ENCODE measurements around the gene MX2.
"Not testable (repeated sequence)": the region's sequence is repeated elsewhere in the genome, so short reads cannot be mapped to it uniquely, and the experiment has no call there.

Gene MX2

GRCh38 chr21:41419921-41420862, 58.4 kb downstream of the MX2 start:
- DNase-seq = no peak

- DNase-seq = not testable (repeated sequence)
Measured at GRCh38 chr21:41420998-41421397, 59.2 kb downstream of the MX2 start.

GRCh38 chr21:41422546-41423304, 60.9 kb downstream of the MX2 start:
- no peak for DNase-seq

- not testable (repeated sequence) for DNase-seq
Measured at GRCh38 chr21:41423305-41423636, 61.4 kb downstream of the MX2 start.

GRCh38 chr21:41425588-41425953, 63.7 kb downstream of the MX2 start:
- no peak for DNase-seq

DNA sequence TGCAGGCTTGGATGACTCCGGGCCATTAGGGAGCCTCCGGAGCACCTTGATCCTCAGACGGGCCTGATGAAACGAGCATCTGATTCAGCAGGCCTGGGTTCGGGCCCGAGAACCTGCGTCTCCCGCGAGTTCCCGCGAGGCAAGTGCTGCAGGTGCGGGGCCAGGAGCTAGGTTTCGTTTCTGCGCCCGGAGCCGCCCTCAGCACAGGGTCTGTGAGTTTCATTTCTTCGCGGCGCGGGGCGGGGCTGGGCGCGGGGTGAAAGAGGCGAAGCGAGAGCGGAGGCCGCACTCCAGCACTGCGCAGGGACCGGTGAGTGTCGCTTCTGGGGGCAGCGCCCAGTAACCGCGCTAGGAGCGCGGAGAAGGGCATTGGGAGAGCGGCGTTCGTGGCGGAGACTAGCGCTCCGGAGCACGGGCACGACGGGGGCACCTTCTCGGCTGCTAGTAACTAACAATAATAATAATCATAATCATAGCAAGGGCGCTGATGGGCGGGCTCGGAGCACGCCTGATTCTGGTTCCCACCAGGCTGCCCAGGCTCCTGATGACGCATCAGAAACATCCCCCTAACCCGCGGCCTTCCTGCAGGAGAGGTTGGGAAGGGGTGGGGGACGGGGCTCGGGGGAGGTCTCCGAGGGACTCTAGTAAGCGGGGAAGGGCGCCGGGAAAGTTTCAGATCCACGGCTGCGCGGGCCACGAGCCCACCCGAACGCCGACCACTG, 64.3 kb downstream of the MX2 start, which contains the start of gene MX1:
TSS of gene MX1 (plus strand) at position 286 of the 722 bp plus-strand sequence. CDS start 5,832 bp downstream, outside the sequence.
- DNase-seq = no peak

- no peak for DNase-seq
Measured at GRCh38 chr21:41426676-41427404, 65.0 kb downstream of the MX2 start.

DNA sequence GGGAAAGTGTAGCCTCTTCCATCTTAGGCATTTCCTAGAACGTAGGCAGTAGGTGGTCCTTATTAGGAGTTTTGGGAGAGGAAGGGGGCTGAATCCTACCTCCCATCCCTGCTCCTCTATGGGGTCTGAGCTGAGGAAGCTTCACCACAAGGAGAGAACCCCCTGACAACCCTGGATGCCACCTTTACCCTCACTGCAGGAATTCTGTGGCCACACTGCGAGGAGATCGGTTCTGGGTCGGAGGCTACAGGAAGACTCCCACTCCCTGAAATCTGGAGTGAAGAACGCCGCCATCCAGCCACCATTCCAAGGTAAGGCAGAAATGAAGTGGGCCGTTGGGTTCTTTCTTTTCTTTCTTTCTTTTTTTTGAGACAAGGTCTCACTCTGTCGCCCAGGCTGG, 65.7 kb downstream of the MX2 start:
- DNase-seq = no peak

- DNase-seq = no peak
Measured at GRCh38 chr21:41428311-41428710, 66.5 kb downstream of the MX2 start.

DNA sequence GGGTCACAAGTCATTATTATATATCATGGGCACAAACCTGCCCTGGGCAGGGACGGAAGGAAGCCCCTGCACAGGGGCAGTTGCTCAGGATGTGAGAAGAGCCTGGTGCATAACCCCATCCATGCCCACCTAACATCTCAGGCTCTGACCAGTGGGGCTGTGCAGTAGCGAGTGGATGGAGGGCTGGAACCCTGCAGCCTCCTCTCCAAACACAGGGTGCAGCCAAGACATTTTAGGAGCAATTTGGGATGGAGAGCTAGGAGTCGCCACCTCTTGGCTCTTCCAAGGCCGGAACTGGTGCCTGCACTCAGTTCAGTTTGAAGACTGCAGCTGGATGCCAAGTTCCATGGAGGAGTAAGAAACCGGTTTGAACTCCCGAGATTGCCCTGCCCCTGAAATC, 67.0 kb downstream of the MX2 start:
- no peak for DNase-seq

DNA sequence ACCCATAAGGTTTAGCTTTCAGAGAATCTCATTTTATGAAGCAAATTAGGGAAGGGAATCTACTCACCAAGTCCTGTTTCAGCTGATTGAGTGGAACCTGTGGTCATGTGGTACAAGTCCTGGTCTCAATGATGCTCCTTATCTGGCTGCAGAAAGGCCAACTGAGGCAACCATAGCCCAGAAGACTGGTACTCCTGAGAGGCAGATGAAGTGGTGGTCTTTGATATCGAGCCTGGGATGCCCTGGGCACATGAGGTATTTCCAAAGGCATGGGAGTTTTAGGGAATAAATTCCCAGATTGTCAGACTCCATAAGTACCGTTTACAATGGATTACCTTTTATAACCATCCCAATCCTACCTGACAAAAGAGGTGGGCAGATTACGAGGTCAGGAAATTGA, 67.5 kb downstream of the MX2 start:
- DNase-seq = no peak

DNA sequence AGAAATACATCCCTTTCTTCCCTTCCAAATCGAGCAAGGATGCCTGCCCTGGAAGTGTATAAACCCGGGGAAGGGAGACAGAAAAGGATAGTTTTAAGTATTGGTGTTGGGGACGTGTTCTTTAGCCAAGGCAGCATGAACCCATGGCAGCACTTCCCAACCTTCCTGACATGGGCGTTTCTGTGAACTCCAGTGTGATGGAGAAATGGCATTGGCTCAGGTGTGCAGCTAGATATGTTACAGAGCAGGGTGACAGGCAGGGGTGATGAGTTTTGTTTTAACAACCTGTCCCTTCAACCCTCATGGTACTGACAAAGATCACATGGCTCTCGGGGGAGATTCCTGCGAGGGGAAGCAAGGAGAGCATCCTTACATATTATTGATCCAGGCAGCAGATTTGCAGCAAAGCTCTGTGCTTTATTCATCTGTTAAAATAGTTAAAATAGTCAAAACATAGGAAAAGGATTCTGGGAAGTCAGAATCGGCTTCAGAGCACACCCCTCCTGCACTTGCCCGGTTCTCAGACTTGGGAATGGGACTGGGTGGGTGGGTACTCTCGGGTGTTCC, 68.2 kb downstream of the MX2 start:
- no peak for DNase-seq

DNA sequence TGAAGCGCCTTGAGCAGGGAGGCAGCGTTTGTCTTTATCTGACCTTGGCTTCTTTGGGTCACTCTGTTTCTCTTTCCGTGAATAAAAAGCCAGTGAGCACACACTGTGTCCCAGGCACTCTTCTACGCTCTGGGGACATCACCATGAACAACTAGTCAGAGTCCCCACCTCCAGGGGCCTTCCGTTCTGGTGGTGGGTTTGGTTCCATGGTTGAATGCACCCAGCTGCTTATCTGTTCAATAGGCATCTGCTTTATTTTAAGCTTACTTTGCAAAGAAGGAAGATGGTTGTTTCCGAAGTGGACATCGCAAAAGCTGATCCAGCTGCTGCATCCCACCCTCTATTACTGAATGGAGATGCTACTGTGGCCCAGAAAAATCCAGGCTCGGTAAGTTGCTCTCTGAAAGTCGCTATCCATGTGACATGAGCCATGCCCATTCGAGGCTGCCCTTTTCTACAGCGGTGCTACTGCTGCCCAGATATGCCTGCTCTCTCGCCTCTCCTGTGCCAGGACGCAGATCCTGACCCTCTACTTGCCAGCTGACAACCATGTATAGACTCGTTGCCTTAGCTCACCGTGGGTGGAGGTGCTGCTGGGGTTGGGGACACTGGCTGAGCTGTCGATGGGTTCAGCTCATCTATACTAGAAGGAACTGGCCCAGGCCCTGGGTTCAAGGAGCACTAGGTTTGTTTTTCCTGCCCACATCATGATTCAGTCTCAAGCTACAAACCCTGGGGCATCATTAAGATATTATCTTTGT, 70.1 kb downstream of the MX2 start:
- no peak for DNase-seq

DNA sequence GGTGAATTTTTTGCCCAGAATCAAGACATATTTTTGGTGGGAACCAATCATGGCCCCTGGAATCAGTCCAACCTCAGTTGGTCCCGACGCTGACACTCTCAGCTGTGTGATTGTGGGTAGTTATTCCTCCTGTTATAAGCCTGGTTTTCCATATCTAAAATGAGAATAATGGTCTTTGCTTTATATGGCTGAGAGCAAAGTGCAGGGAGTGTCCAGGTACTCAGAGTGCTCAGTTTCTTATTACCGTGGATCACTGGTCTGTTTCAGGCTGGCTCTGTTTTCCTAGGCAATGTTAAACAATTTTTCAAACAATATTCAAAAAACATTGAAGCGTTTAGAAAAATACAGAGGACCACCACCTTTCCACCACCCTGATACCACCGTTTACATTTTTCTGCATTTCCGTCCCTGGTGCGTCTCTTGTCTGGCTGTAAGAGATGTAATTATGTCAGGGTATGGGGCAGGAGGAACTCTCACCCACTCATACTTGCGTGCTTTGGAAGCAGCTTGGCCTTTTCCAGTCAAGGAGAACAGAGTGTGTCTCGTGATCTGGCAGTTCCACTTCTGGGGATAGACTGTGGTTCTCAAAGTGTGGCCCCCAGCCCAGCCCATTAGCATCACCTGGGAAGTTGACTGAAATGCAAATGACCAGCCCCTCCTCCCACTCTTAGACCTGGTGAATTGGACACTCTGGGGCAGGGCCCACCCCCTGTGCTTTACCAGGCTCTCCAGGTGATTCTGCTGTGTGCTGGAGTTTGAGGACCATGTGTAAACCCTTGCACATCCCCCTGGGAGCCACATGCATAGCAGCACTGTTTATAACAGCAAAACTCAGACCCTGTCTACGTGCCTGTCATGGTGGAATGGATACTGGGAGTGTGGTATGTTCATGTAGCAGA, 71.0 kb downstream of the MX2 start:
- no peak for DNase-seq

- no peak for DNase-seq
Measured at GRCh38 chr21:41433566-41433965, 71.7 kb downstream of the MX2 start.

GRCh38 chr21:41435706-41436105, 73.9 kb downstream of the MX2 start:
- no peak for DNase-seq

DNA sequence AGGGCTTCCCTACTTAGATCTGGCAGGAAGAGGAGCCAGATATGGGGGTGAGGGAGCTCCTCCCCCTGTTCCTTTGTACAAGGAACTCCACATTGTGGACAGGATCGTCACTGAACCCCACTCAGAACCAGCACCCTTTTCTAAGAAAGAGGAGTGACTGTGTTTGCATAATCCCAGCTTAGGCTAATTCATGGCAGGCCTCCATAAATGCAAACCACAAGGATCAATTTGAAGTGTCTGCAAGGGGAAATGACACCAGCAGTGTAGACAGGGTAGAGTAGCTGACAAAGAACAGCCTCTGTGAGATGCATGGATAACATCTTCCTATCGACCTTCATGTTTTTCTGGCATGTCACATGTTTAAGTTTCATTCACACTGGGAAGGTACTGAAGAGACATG, 75.9 kb downstream of the MX2 start:
- DNase-seq = no peak

DNA sequence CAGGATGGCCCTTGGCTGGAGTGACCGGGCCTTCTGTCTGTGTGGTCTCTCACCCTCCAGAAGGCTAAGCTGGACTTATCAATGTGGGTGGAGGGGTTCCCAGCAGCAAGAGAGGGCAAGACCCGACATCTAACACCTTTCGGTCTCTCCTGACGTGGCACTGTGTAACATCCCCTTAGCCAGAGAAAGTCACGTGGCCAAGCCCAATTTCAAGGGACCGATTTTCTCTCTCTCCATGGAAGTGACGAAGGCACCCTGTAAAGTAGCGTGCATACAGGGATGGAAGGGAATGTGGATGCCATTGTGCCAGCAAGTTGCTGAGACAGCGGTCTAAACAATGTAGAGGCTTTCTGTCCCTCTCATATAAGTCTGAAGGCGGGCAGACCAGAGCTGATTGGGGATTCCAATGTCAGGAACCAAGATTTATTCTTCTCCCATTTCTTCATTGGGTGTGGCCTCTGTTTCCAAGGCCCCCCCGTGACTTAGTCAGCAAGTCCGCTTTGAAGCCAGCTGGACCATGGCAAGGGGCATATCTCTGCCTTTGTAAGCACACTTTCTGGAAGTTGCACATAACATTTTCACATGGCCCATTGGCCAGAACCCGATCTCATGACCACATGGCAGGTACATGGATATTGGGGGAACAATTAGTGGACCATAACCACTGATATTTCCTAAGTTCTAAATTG, 76.7 kb downstream of the MX2 start:
- no peak for DNase-seq

DNA sequence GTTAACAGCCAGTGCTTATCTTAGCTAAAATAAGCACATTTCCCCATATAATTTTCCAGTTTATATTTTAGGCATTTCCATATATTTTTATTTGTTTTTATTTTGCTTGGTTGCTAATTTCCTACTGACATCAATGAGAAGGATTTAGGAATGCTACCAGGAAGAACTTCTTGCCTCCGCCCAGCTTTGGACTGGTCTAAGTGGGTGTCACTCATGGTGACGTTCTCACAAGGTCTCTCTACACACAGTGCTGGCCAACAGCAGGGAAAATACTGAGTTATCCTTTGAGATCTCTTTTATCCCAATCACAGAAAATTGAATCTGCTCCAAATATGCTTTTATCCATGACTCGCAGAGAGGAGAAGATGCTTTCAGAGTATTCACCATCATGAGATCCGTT, 77.4 kb downstream of the MX2 start:
- no peak for DNase-seq

- DNase-seq = no peak
Measured at GRCh38 chr21:41441546-41441945, 79.7 kb downstream of the MX2 start.
